Hematopoietic multipotent progenitor cell treated with erythropoietin and hydrocortisone succinate and interleukin-3 and kit ligand, for 8 days (in vitro differentiated cells): ENCODE data around the gene NDUFAF8.

Experiments used
- DNase-seq: peaks from one replicate; pipeline ENCODE4 v3.0.0-alpha.2; 2015

The NDUFAF8 gene

GRCh38 chr17:81238815-81239713 lies at the start of gene NDUFAF8, which contains the start of gene TEPSIN:
NDUFAF8 (plus strand) TSS chr17:81239318; CDS start chr17:81239364, 46 bp downstream.
TEPSIN (minus strand) TSS chr17:81239055; CDS start chr17:81239033, 22 bp downstream.
- DNase-seq, result peak; percentile 100

- no peak for DNase-seq
Measured at GRCh38 chr17:81189670-81190530, 49.2 kb upstream of the NDUFAF8 start.

GRCh38 chr17:81190591-81190990 lies 48.5 kb upstream of the NDUFAF8 start:
- no peak for DNase-seq

- DNase-seq, result no peak
Measured at GRCh38 chr17:81191116-81191515, 48.0 kb upstream of the NDUFAF8 start.

GRCh38 chr17:81191646-81192045 lies 47.5 kb upstream of the NDUFAF8 start:
- DNase-seq, result no peak

GRCh38 chr17:81192386-81193050 lies 46.6 kb upstream of the NDUFAF8 start:
- DNase-seq, result no peak

GRCh38 chr17:81193051-81193410 lies 46.1 kb upstream of the NDUFAF8 start:
- DNase-seq, result no peak

GRCh38 chr17:81193470-81194224 lies 45.5 kb upstream of the NDUFAF8 start:
- no peak for DNase-seq

GRCh38 chr17:81194225-81194760 lies 44.8 kb upstream of the NDUFAF8 start:
- DNase-seq, result no peak

- no peak for DNase-seq
Measured at GRCh38 chr17:81194941-81195901, 43.9 kb upstream of the NDUFAF8 start.

GRCh38 chr17:81195941-81196495 lies 43.1 kb upstream of the NDUFAF8 start:
- DNase-seq, result no peak

GRCh38 chr17:81196505-81197408 lies 42.4 kb upstream of the NDUFAF8 start:
- no peak for DNase-seq

- no peak for DNase-seq
Measured at GRCh38 chr17:81197409-81197795, 41.7 kb upstream of the NDUFAF8 start.

GRCh38 chr17:81197831-81198490 lies 41.2 kb upstream of the NDUFAF8 start:
- no peak for DNase-seq

GRCh38 chr17:81198826-81199481 lies 40.2 kb upstream of the NDUFAF8 start:
- no peak for DNase-seq

GRCh38 chr17:81199482-81199830 lies 39.7 kb upstream of the NDUFAF8 start:
- DNase-seq, result no peak

- no peak for DNase-seq
Measured at GRCh38 chr17:81200201-81200600, 38.9 kb upstream of the NDUFAF8 start.
